GM23338 (cell line): Measurements from ENCODE around the gene CMBL.

Experiments used
- ETS1 ChIP-seq: IDR thresholded peaks from 2 replicates; pipeline ENCODE4 v1.6.1; 2016; ENCODE audit warnings: antibody characterized with exemption
- TF ChIP-seq, protein P1 (sequence below), 2 experiments: fragments of 200-600 bp in 1 of 2; sonication (generic) in 1 of 2; conservative IDR thresholded peaks; 2 replicates each; pipeline versions ENCODE4 v1.5.1 to v1.6.1; 2016 to 2017; ENCODE audit warnings: antibody characterized with exemption in 2 of 2, low read depth in 2 of 2, mild to moderate bottlenecking in 2 of 2, moderate library complexity in 1 of 2

DNA sequence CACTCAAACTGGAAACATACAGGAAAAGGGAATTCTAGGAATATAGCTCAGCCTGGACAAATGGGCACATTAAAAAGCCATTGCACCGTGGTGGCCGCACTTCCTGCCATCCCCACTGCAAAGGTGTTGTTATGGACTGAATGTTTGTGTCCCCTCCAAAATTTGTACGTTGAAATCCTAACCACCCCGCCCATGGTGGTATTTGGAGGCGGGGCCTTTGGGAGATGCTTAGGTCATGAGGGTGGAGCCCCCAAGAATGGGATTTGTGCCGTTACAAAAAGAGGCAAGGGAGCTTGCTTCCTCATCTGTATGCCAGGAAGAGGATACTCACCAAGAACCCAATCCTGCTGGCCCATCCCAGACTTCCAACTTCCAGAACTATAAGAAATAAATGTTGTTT is 1.1 kb upstream of the CMBL start:
- TF ChIP-seq, protein P1, sequence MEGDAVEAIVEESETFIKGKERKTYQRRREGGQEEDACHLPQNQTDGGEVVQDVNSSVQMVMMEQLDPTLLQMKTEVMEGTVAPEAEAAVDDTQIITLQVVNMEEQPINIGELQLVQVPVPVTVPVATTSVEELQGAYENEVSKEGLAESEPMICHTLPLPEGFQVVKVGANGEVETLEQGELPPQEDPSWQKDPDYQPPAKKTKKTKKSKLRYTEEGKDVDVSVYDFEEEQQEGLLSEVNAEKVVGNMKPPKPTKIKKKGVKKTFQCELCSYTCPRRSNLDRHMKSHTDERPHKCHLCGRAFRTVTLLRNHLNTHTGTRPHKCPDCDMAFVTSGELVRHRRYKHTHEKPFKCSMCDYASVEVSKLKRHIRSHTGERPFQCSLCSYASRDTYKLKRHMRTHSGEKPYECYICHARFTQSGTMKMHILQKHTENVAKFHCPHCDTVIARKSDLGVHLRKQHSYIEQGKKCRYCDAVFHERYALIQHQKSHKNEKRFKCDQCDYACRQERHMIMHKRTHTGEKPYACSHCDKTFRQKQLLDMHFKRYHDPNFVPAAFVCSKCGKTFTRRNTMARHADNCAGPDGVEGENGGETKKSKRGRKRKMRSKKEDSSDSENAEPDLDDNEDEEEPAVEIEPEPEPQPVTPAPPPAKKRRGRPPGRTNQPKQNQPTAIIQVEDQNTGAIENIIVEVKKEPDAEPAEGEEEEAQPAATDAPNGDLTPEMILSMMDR (conservative IDR thresholded peaks at IDR 0.05; ENCODE audit: low read depth in 2 of 2): no peak
- no peak for TF ChIP-seq ETS1
